HG03135 (cell line): Measurements from ENCODE around the gene DTL.
"Not testable (repeated sequence)": the region's sequence is repeated elsewhere in the genome, so short reads cannot be mapped to it uniquely, and the experiment has no call there.

ENCODE experiments used
- ATAC-seq: cut with Tn5 transposase; IDR thresholded peaks from one replicate; pipeline ENCODE4 v1.9.1; 2021; ENCODE audit warnings: mild to moderate bottlenecking, moderate library complexity; ENCODE audit not compliant: unreplicated experiment

DTL gene, protein sequence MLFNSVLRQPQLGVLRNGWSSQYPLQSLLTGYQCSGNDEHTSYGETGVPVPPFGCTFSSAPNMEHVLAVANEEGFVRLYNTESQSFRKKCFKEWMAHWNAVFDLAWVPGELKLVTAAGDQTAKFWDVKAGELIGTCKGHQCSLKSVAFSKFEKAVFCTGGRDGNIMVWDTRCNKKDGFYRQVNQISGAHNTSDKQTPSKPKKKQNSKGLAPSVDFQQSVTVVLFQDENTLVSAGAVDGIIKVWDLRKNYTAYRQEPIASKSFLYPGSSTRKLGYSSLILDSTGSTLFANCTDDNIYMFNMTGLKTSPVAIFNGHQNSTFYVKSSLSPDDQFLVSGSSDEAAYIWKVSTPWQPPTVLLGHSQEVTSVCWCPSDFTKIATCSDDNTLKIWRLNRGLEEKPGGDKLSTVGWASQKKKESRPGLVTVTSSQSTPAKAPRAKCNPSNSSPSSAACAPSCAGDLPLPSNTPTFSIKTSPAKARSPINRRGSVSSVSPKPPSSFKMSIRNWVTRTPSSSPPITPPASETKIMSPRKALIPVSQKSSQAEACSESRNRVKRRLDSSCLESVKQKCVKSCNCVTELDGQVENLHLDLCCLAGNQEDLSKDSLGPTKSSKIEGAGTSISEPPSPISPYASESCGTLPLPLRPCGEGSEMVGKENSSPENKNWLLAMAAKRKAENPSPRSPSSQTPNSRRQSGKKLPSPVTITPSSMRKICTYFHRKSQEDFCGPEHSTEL

DNA sequence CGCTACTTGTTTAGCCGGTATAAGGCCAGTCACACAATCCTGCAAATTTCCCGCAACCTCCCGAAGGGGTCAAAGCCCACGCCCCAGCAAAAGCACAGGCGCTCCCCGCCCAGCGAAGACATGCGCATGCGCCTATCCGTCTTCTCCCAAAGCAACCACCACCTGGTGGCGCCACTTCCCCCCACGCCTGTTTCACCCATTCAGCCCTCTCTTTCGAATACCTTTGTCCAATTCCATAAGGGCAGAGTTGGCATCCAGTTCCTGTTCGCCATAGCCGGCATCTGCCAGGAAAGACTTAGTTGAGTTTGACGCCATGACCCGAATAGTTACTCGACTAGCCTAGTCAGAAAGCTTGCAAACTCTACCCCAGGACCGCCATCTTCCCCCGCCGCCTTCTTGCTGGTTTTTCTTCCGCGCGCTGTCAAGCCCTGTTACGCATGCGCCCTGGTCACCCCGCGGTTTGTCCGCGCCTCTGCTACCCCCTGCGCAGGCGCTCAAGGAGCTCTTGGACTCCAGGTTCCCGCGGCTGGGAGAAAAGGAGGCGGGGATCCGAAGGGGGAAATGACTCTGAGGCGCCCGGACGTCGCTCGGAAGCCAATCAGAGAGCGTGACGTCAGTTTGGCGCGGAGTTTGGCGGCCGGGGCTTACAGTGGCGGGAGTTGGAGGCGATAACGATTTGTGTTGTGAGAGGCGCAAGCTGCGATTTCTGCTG lies at the start of gene DTL, which contains the start of gene INTS7:
TSS of gene DTL (plus strand) at position 626 of the 712 bp plus-strand sequence. CDS start 143 bp downstream, outside the sequence.
TSS of gene INTS7 (minus strand) at position 435 of the 712 bp plus-strand sequence. CDS start at position 315, 120 bp downstream.
- ATAC-seq: peak; percentile 80

DNA sequence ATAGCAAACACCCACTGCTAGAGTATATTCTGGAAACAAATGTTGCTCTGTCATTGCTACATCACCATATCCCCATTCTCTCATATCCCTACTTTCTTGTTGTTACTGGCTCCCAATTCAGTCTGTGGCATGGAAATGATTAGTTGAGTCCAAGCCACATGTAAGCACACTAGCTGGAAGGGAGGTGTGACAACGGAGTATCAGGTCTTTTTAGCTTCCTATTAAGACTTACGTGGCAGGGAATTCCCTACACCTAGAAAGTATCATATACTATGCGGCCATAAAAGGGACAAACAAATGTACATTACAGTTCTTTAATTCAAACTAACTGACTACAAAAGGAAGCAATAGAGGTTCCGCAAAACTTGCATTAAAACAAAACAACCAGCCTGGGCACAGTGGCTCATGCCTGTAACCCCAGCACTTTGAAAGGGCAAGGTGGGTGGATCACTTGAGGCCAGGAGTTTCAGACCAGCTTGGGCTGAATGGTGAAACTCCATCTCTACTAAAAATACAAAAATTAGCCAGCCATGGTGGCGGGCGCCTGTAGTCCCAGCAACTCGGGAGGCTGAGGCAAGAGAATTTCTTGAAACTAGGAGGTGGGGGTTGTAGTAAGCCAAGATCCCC lies 48.8 kb upstream of the DTL start:
- ATAC-seq: no peak

DNA sequence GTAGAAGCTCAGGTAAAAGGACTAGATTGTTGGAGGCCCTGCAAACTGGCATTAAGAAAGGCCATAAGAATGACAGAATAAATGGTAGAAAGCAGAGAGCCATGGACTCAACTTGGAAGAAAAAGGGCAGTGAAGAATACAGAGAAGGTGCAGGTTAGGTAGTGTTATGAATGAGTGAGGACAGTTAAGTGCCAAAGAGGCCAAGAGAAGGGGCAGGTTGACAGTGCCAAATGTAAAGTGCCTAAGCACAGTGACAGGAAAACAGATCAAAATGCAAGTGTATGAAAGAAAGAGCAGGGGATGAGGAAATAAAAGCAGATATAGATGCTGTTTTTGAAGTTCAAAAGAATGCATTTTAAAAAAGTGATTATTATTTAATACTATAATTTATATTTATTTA lies 43.9 kb upstream of the DTL start:
- ATAC-seq: no peak

DNA sequence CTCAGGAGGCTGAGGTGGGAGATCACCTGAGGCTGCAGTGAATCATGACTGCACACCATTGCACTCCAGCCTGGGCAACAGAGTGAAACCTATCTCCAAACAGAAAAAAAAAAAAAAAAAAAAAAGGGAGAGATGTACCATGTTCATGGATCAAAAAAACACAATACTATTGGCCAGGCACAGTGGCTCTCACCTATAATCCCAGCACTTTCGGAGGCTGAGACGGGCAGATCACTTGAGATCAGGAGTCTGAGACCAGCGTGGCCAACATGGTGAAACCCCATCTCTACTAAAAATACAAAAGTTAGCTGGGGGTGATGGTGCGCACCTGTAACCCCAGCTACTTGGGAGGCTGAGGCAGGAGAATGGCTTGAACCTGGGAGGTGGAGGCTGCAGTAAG lies 38.1 kb upstream of the DTL start:
- not testable (repeated sequence) for ATAC-seq

DNA sequence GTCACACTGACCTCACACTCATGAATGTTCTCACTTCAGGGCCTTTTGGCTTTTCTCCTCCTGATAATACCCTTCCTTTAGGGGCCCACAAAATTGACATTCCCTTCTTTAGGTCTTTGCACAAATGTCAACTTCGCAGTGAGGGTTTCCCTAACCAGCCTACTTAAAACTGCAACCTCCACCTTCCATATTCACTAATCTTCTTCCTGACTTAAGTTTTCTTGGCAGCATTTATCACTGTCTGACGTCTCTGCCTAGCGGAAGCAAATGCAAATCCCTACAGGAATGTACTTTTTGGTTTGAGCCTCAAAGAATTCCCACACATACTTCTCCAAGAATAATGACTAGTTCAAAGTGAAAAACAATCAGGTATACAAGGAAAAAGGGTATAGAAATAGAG lies 33.0 kb upstream of the DTL start:
- no peak for ATAC-seq

DNA sequence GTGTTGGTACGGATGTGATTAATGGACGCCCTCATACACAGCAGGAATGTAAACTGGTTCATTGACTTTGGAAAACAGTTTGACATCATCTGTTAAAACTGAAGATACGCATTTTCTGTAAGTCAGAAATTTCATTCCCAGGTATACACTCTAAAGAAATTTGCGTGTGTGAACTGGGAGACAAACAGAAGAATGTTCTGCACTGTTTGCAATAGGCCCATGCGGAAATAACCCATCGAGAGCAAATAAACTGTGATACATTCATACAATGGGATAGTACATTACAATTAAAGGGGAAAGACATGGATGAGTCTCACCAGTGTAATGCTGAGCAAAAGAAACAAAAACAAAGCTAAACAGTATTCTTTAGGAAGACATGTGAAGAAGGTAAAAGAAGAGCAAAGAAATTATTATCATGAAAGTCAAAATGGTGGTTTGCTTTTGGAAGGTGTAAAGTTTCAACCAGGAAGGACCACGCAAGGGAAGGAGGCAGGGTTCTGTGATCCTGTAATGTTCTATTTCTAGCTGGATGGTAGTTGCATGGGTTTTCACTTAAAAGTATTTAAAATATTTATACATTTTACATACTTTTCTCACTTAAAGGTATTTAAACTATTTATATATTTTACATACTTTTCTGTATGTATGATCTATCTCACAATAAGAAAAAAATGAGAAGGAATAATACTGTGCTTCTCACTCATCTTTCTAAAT lies 30.5 kb upstream of the DTL start:
- ATAC-seq: no peak

DNA sequence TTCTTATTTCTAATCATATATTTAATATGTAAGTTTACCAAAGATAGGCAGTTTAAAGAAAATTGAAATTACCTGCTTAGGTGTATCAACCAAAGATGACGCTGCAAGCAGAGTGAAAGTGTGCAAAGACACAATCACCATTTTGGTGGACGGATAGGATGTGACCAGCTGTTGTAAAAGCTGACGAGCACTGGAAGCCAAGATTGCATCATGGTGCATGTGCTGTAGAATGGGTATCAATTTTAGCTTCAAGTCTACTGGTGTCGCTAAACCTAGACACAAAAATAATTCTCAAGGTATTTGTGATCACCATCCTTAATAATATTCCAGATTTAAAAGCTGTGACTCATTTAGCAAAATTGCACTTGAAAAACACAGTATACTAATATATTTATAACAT lies 28.4 kb upstream of the DTL start:
- ATAC-seq: no peak

DNA sequence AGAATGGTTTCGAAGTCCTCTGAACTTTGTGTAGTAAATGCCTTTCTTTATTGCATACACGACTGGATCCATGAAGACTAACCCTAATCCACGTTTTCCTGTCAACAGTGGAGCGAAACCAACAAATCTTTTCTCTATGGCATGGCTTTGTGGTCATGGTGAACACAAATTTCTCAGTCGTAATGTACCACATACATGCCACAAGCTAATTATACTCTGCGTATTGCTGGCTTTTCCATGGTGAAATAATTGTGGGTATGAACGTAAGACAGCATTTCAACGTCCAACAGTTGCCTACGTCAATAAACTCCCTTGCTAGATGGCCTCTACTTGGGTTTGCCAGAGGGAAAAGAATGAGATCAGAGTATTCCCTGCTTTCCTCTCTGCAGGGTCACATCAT lies 27.7 kb upstream of the DTL start:
- ATAC-seq: no peak

DNA sequence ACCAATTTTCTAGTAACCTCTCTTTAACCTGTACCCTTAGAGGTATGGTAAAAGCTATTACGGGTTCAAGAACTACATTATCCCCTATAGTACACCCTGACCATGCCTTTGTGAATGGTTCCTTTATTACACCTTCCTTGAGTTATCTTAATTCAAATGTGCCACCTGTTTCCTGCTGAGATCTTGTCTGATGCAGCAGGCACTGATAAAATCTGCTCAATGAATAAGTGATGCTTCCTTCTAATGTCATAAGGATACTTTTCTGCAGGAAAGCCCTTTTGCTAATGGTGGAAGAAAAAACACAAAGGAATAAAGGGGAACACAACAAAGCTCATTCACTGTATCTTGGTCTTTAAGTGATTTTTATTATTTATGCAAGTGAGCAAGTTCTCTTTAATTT lies 26.0 kb upstream of the DTL start:
- no peak for ATAC-seq

DNA sequence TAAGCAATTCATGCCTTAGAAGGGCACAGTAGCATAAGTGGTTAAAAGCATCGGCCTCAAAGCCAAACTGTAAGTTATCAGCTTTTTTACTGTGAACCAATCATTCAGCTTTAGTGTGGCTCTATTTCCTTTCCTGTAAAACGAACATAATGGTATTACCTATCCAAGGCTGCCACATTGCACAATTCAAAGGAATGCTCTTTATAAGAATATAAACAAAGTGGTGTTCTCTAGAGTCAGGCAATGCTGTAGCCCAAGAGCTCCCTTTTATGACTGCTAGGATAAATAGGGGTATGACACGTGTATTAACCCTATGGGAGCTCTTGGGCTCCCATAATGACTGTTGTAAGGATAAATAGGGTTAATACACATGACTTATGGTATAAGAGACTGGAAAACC lies 25.5 kb upstream of the DTL start:
- no peak for ATAC-seq

DNA sequence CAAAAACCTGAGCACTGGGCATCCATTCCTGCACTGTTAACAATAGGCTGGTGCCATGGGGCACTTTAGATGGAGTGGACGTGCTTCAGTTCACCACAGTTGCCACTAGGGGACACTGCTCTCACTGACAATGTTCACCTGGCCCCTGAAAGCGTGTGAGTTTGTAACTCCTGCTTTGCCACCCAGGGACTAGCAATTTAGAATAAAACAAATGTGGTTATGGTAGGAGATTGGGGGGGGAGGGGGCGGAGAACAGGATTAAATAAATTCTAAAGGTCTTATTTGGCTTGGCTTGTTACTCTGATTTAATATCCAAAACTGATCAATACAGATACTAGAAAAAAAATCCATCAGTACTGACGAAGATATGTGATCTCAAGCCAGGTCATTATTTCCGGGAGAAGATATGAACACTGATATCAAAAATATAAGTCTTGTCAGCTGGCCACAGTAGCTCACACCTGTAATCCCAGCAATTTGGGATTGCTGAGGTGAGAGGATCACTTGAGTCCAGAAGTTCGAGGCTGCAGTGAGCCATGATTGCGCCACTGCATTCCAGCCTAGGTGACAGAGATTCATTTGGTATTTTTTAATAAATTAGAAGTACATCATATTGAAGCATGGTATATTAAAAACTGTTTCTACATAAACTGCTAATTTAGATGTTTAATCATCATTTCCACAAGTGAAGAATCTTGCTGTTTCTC lies 23.4 kb upstream of the DTL start:
- ATAC-seq: peak; percentile 91

DNA sequence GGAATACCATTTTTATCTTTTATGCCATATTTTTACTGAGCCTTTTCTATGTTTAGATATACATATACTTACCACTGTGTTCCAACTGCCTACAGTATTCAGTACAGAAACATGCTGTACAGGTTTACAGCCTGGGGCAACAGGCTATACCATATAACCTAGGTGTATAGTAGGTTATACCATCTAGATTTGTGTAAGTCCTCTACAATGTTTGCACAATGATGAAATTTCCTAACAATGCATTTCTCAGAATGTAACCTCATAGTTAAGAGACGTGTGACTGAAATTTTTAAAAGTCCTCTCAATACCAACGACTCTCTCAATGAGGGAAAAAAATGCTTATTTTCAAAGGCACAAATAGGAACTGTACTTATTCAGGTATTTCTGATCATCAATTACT lies 21.9 kb upstream of the DTL start:
- no peak for ATAC-seq

DNA sequence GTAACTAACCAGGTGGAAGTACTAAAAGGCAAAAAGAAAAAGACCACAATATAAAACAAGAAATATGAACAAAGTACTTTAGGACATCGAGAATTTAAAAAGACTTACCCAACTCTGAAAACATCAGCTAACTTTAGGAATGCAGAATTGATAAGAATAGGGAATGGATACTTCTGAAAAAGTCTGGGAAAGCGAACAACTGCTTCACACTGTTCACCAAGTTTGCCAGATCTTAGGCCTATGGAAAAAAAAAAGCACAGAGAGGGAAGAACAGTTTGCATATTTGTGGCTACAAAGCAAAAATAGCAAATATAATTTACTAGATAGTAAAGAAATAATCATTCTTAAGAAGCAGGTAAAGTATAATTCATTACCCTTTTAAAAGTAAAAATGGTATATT lies 14.6 kb upstream of the DTL start:
- ATAC-seq: no peak

DNA sequence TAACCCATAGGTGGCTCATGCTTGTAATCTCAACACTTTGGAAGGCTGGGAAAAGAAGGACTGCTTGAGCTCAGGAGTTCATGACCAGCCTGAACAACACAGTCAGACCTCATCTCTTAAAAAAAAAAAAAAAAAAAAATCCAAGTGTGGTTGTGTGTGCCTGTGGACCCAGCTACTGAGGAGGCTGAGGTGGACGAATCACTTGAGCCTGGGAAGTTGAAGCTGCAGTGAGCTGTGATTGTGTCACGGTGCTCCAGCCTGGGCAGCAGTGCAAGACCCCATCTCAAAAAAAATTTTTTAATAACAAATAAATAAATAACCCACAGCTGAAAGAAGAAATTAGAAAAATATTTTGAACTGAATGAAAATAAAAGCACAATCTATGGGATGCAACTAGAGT lies 14.0 kb upstream of the DTL start:
- ATAC-seq: no peak

DNA sequence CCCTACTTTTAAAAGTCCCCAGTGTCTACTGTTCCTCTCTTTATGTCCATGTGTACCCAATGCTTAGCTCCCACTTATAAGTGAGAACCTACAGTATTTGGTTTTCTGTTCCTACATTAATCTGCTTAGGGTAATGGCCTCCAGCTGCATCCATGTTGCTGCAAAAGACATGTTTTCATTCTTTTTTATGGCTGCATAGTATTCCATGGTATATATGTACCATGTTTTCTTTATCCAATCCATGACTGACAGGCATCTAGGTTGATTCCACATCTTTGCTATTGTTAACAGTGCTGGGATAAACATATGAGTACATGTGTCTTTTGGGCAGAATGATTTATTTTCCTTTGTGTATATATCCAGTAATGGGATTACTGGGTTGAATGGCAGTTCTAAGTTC lies 12.6 kb upstream of the DTL start:
- not testable (repeated sequence) for ATAC-seq

DNA sequence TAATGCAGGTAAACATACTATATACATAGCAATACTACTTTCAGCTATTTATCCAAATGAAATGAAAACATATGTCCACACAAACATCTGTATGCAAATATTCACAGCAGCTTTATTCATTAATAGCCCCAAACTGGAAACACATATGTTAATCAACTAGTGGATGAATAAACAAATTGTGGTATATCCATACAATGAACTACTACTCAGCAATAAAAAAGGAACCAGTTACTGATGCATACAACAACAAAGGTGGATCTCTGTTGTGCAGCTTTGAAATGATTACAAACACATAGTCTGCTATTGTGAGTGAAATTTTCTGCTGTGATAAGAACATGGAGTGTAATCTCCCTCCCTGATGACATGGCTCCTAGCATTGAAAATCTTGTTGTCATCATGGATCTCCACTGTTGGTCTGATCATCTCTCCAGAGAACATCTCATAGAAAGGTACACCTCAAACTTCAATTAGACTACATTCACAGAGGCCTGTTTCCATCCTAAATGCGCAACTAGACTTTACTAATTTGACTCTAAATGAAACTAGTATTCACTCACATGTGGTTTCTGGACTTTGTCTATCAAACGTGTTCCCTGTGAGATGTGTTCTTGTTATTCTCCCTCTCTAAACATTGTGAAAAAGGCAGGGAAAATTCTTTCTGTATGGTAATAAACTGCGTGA lies 10.9 kb upstream of the DTL start:
- no peak for ATAC-seq

DNA sequence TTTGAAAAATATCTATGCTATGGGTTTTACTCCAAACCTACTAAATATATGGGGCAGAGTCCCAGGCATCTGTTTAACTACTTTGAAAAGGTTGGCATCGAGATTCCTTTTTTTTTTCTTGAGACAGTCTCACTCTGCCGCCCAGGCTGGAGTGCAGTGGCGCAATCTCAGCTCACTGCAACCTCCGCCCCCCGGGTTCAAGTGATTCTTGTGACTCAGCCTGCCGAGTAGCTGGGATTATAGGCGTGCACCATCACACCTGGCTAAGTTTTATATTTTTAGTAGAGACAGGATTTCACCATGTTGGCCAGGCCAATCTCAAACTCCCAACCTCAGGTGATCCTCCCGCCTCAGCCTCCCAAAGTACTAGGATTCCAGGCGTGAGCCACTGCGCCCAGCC lies 7.8 kb upstream of the DTL start:
- not testable (repeated sequence) for ATAC-seq

DNA sequence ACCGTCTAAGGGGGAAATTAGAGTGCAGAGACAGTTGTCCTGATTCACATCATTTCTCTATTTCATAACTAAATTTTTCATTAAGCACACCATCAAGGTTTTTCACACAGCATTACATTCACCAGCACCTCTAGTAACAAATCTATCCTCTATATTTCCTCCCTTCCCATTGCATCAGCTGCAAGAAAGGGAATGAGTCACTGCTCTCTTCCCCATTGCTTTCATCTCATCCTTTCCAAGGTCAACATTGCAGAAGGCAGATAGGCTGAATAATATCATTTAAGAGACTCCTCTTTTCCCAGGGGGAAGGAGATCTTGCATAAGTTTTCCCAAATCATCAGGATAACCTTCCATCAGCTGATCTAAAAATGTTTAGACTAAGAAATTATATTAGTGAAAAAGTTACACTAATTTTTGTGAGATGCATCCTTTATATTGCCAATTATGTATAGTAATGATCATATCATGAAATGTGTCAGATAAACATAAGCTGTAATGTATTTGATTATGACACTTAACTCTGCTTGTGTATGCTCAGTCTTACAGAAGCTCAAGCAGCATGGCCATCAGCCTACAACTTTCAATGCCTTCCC lies 4.5 kb upstream of the DTL start:
- ATAC-seq: no peak
